ENCODE data around the gene PRKCB.
A peak's percentile ranks its signal among the peaks of the same experiment; 100 is the strongest.
"Not testable (repeated sequence)": the region's sequence is repeated elsewhere in the genome, so short reads cannot be mapped to it uniquely, and the experiment has no call there.

Gene PRKCB

DNA sequence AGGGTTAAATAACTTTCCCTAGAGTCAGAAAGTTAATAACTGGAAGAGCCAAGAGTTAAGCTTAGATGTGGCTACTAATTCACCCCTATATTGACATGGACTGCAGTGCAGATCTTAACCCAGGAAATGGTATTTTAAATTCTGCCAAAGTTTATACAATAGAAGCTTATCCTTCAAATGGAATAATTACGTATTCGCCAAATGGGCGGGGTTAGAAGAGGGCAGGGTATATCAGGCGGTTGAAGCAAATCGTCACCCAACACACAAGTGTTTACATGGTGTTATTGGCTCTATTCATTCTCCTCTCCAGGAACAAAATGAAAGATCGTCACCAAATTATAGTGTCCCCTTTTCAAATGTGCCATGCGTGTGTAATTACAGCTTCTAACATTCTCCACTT is 182.7 kb downstream of the PRKCB start:
- H3K27ac Mint-ChIP-seq = peak overlapping the region; percentile 75
- peaks cover 21% of the 10 kb centered on the region for H3K36me3 Mint-ChIP-seq
- no peak overlapping the region for H3K4me3 Mint-ChIP-seq
- H3K27me3 Mint-ChIP-seq = no peaks in the 10 kb centered on the region
- peaks cover 53% of the 10 kb centered on the region for H3K4me1 Mint-ChIP-seq
- H3K9me3 Mint-ChIP-seq = peaks cover 6% of the 10 kb centered on the region
- DNase-seq (ENCODE audit: low spot score in 2 of 2) (no peak), ATAC-seq (ENCODE audit: low read depth) (no peak)

DNA sequence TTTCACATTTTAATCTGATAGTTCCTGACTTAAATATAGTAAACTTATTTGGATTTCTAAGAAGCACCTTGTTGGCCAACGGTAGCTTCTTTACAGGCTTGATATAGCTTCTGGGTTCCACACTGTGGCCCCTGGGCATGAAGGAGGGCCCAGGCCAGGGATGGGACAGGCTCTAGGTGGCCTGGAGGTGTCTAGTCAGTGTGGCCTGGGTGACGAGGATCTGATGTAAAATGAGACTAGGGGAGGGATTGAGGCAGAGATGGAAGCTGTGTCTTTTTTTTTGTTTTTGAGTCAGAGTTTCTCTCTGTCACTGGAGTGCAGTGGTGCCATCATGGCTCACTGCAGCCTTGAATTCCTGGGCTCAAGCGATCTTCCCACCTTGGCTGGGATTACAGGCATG is 187.0 kb downstream of the PRKCB start:
- H3K36me3 Mint-ChIP-seq = peaks cover 24% of the 10 kb centered on the region
- ATAC-seq (ENCODE audit: low read depth) = no peak
- no peak for DNase-seq (ENCODE audit: low spot score in 2 of 2)
- H3K27ac Mint-ChIP-seq = peak overlapping the region; percentile 91
- peaks cover 55% of the 10 kb centered on the region for H3K4me1 Mint-ChIP-seq
- peaks cover 6% of the 10 kb centered on the region for H3K9me3 Mint-ChIP-seq
- H3K4me3 Mint-ChIP-seq = no peak overlapping the region
- no peaks in the 10 kb centered on the region for H3K27me3 Mint-ChIP-seq

DNA sequence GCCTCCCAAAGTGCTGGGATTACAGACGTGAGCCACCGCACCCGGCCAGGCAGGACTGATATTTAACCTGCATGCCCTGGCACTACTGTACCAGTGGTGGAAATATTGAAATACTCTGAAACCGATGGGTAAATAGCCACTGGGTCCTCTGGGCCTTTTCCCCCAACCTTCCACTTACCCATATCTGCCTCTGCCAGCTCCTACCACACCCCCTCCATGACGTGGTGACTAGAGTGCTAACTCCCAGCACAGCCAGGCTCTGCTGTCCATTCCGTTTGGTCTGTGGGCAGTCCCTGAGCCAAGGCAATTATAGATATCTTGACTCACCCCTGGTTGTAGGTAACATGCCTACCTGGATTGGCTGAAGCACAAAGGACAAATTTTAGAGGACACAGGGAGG is 187.8 kb downstream of the PRKCB start:
- peaks cover 6% of the 10 kb centered on the region for H3K9me3 Mint-ChIP-seq
- DNase-seq (ENCODE audit: low spot score in 2 of 2) (no peak), ATAC-seq (ENCODE audit: low read depth) (no peak)
- H3K27ac Mint-ChIP-seq = peak overlapping the region; percentile 30
- peaks cover 26% of the 10 kb centered on the region for H3K36me3 Mint-ChIP-seq
- no peaks in the 10 kb centered on the region for H3K27me3 Mint-ChIP-seq
- peaks cover 57% of the 10 kb centered on the region for H3K4me1 Mint-ChIP-seq
- H3K4me3 Mint-ChIP-seq = no peak overlapping the region

GRCh38 chr16:24024971-24025370 is 189.2 kb downstream of the PRKCB start:
- Mint-ChIP-seq H3K27me3 (no peaks in the 10 kb centered on the region), H3K36me3 (peaks cover 27% of the 10 kb centered on the region), H3K27ac (peak overlapping the region; percentile 30), H3K4me3 (no peak overlapping the region), H3K9me3 (peaks cover 6% of the 10 kb centered on the region), H3K4me1 (peaks cover 50% of the 10 kb centered on the region)
- ATAC-seq (ENCODE audit: low read depth) (no peak), DNase-seq (ENCODE audit: low spot score in 2 of 2) (no peak)

GRCh38 chr16:24027466-24027865 is 191.7 kb downstream of the PRKCB start:
- no peak overlapping the region for H3K4me3 Mint-ChIP-seq

DNA sequence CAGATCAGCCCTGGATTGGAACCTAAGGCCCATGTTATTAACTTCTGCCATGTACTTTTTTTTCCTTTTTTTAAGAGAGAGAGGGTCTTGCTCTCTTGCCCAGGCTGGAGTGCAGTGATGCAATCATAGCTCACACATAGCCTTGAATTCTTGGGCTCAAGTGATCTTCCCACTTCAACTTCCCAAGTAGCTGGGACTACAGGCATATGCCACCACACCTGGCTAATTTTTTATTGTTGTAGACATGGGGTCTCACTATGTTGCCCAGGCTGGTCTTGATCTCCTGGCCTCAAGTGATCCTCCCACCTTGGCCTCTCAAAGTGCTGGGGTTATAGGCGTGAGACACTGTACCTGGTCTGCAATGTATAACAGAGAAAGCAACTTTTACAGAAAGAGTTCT is 194.1 kb downstream of the PRKCB start:
- Mint-ChIP-seq H3K27ac (peak overlapping the region; percentile 84), H3K36me3 (peaks cover 39% of the 10 kb centered on the region), H3K4me1 (peaks cover 38% of the 10 kb centered on the region)
- not testable (repeated sequence) for DNase-seq (ENCODE audit: low spot score in 2 of 2); ATAC-seq (ENCODE audit: low read depth); H3K4me3 Mint-ChIP-seq; H3K27me3 Mint-ChIP-seq; H3K9me3 Mint-ChIP-seq

More at GRCh38 chr16:24027466-24027865, 191.7 kb downstream of the PRKCB start:
- ATAC-seq (ENCODE audit: low read depth) (no peak), DNase-seq (ENCODE audit: low spot score in 2 of 2) (no peak)
- Mint-ChIP-seq H3K27ac (peak overlapping the region; percentile 84), H3K36me3 (peaks cover 31% of the 10 kb centered on the region), H3K9me3 (no peaks in the 10 kb centered on the region), H3K4me1 (peaks cover 34% of the 10 kb centered on the region), H3K27me3 (no peaks in the 10 kb centered on the region)

GRCh38 chr16:24035127-24035842 is 199.5 kb downstream of the PRKCB start:
- Mint-ChIP-seq H3K27ac (peak overlapping the region; percentile 76), H3K4me1 (peaks cover 27% of the 10 kb centered on the region), H3K36me3 (peaks cover 39% of the 10 kb centered on the region), H3K27me3 (no peaks in the 10 kb centered on the region), H3K9me3 (peaks cover 4% of the 10 kb centered on the region), H3K4me3 (peak overlapping the region; percentile 66)
- ATAC-seq (ENCODE audit: low read depth) = peak; percentile 75
- DNase-seq (ENCODE audit: low spot score in 2 of 2) = no peak

GRCh38 chr16:24036038-24036543 is 200.3 kb downstream of the PRKCB start:
- H3K36me3 Mint-ChIP-seq = peaks cover 41% of the 10 kb centered on the region
- ATAC-seq (ENCODE audit: low read depth) (no peak), DNase-seq (ENCODE audit: low spot score in 2 of 2) (no peak)
- H3K9me3 Mint-ChIP-seq = peaks cover 4% of the 10 kb centered on the region
- H3K4me3 Mint-ChIP-seq = peak overlapping the region; percentile 66
- H3K27ac Mint-ChIP-seq = peak overlapping the region; percentile 36
- no peaks in the 10 kb centered on the region for H3K27me3 Mint-ChIP-seq
- peaks cover 28% of the 10 kb centered on the region for H3K4me1 Mint-ChIP-seq

DNA sequence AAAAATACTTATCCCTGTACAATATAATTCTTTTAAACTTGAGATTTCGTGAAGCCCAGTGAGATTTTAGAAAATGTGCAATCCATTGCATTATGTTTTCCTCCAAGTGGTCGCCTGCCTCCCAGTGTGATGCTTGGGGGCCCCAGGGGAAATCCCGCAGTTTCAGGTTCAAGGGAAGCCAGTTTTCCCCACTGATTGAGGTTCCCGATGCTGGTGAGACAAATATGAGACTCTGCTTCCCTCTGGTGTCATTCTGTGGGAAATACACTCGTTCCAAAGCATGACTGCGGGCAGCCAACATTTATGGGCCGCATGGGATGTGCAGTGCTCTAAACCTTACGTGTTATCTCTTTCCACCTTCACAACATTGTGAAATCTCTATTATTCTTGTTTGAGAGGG is 200.8 kb downstream of the PRKCB start:
- DNase-seq (ENCODE audit: low spot score in 2 of 2) = peak; percentile 44
- peak; percentile 45 for ATAC-seq (ENCODE audit: low read depth)
- H3K27ac Mint-ChIP-seq = peak overlapping the region; percentile 36
- peaks cover 31% of the 10 kb centered on the region for H3K4me1 Mint-ChIP-seq
- H3K27me3 Mint-ChIP-seq = no peaks in the 10 kb centered on the region
- H3K36me3 Mint-ChIP-seq = peaks cover 39% of the 10 kb centered on the region
- peaks cover 4% of the 10 kb centered on the region for H3K9me3 Mint-ChIP-seq
- H3K4me3 Mint-ChIP-seq = peak overlapping the region; percentile 63

DNA sequence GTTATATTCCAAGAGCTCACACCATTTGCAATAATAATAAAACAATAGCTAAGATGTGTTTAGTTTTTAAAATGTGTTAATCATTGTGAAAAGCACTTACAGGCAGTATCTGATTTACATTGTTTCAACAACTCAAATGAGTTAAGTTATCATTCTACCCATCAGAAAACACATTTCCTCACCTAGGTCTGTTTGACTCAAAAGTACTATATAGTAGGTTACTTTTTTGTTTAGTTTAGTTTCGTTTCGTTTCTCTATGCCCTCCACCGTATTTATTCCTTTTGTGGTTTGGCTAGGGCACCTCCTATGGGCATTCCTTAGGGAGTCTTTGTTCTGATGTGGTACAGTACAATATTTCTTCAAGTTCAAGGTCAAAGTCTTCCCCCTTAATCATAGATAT is 201.6 kb downstream of the PRKCB start:
- Mint-ChIP-seq H3K27ac (no peak overlapping the region), H3K9me3 (peaks cover 4% of the 10 kb centered on the region), H3K36me3 (peaks cover 32% of the 10 kb centered on the region), H3K4me1 (peaks cover 32% of the 10 kb centered on the region), H3K4me3 (no peak overlapping the region), H3K27me3 (no peaks in the 10 kb centered on the region)
- DNase-seq (ENCODE audit: low spot score in 2 of 2) (no peak), ATAC-seq (ENCODE audit: low read depth) (no peak)

- H3K9me3 Mint-ChIP-seq = no peaks in the 10 kb centered on the region
- no peak overlapping the region for H3K4me3 Mint-ChIP-seq
- DNase-seq (ENCODE audit: low spot score in 2 of 2) = peak; percentile 65 to 70
- peaks cover 15% of the 10 kb centered on the region for H3K4me1 Mint-ChIP-seq
- H3K27me3 Mint-ChIP-seq = no peaks in the 10 kb centered on the region
- peaks cover 23% of the 10 kb centered on the region for H3K36me3 Mint-ChIP-seq
- no peak overlapping the region for H3K27ac Mint-ChIP-seq
- peak; percentile 87 for ATAC-seq (ENCODE audit: low read depth)
These were observed 206.2 kb downstream of the PRKCB start for GRCh38 chr16:24041834-24042631.

DNA sequence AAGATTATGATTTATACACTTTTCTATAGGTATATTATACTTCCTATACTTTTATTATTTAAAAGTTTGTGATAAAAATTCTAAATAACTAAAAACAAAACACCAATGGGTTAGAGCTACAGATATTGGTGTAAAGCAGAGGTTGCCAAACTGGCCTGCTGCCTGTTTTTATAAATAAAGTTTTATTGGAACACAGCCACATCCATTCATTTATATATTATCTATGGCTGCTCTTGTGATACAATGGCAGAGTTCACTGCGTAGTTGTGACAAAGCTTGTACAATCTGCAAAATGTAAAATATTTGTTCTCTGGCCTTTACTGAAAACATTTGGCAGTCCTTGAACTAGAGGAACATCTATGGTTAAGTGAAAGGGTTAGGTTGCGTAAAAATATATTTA is 208.7 kb downstream of the PRKCB start:
- no peak for ATAC-seq (ENCODE audit: low read depth)
- no peaks in the 10 kb centered on the region for H3K9me3 Mint-ChIP-seq
- H3K4me1 Mint-ChIP-seq = peaks cover 19% of the 10 kb centered on the region

DNA sequence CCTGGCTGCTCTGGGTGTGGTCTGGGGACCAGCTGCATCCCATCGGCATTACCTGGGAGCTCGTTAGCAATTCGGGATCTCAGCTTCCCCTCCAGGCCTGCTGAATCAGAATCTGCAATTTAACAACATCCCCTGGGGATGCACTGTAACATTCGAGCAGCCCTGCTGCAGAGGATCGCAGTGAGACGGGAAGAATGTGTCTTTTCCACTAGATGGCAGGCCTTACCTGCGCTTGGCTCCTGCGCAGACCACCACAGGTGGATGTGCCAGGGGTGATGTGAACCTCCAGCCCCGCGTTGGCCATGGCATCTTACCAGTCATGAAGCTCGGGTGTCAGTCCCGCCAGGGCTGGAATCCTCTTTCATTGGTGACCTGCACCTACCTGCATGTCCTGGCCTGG is 209.9 kb downstream of the PRKCB start:
- no peaks in the 10 kb centered on the region for H3K27me3 Mint-ChIP-seq
- no peak overlapping the region for H3K4me3 Mint-ChIP-seq
- H3K27ac Mint-ChIP-seq = no peak overlapping the region
- peaks cover 27% of the 10 kb centered on the region for H3K36me3 Mint-ChIP-seq
- H3K9me3 Mint-ChIP-seq = no peaks in the 10 kb centered on the region
- DNase-seq (ENCODE audit: low spot score in 2 of 2) (no peak), ATAC-seq (ENCODE audit: low read depth) (no peak)
- H3K4me1 Mint-ChIP-seq = peaks cover 22% of the 10 kb centered on the region

More for the DNA sequence above, 208.7 kb downstream of the PRKCB start:
- peaks cover 24% of the 10 kb centered on the region for H3K36me3 Mint-ChIP-seq
- no peaks in the 10 kb centered on the region for H3K27me3 Mint-ChIP-seq
- H3K27ac Mint-ChIP-seq = peak overlapping the region; percentile 31
- no peak for DNase-seq (ENCODE audit: low spot score in 2 of 2)
- H3K4me3 Mint-ChIP-seq = no peak overlapping the region

DNA sequence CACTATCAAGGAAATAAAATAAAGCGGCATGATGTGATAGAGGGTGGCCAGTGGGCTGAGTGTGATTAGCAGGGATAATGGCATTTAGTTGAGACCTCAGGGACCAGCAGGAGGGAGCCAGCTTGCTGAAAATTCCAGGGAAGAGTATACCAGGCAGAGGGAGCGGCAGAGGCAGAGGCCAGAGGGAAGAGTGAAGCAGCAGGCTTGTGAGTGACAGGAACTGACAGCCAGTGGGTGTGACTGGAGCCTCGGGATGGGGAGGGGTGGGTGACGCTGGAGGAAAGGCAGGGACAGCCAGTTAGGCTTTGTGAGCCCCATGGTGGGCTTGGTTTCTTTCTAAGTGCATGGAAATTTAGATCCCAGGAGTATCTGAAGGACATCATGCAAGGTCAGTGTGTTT is 210.7 kb downstream of the PRKCB start:
- Mint-ChIP-seq H3K27me3 (no peaks in the 10 kb centered on the region), H3K4me1 (peaks cover 25% of the 10 kb centered on the region), H3K4me3 (no peak overlapping the region), H3K9me3 (no peaks in the 10 kb centered on the region), H3K36me3 (peaks cover 31% of the 10 kb centered on the region), H3K27ac (peak overlapping the region; percentile 35)
- ATAC-seq (ENCODE audit: low read depth) = no peak
- DNase-seq (ENCODE audit: low spot score in 2 of 2) = no peak

Measured in memory B cell (primary cell).